SKM-1 (cell line): ENCODE results near the gene FGF22.
"Not testable (repeated sequence)": the region's sequence is repeated elsewhere in the genome, so short reads cannot be mapped to it uniquely, and the experiment has no call there.

Source experiments
- DNase-seq: peaks from one replicate; lab custom pipeline; 2025; ENCODE audit not compliant: unreplicated experiment; lab: John Stamatoyannopoulos, UW

Gene FGF22

GRCh38 chr19:658059-658839 lies 18.6 kb downstream of the FGF22 start:
- no peak for DNase-seq

DNA sequence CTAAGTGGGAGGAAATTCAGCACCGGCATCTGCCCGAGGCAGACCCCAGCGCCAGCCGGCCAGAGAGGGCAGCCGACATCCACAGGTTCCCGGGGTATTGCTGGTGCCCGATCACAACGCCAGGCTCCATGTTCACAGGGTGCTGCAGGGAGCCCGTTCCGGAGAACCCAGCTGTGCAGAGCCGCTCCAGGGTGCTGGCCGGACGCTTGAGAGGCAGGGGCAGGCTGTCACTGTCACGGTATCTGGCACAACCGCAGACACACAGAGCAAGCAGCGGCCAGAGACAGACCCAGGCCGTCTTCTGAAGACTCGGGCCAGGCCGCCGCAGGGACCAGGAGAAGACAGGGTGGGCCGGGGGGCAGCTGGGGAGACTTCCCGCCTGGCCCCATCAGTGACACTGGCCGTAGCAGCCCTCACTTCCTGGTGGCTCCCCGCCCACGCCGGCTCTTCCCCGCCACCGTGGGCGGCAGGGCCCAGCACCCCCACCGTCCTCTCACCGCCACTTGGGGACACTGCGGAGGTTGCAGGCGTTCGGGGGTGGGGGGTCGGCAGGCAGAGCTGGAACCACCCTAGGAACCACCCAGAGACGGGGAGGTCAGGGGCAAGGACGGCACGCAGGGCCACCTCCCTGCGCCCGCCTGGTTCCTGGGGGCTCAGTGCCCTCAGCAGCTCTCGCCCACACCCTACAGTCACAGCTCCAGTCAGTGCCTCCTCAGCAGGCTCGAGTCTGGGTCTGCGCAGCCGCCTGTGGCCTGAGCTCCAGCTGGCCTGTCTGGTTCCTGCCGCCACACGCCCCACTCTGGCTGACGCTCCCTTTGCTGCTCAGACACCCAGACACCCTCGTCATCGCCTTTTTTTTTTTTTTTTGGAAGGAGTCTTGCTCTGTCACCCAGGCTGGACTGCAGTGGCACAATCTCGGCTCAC lies 19.5 kb downstream of the FGF22 start:
- DNase-seq, result no peak

GRCh38 chr19:660793-661426 lies 21.2 kb downstream of the FGF22 start:
- no peak for DNase-seq

- no peak for DNase-seq
These were observed 21.9 kb downstream of the FGF22 start for GRCh38 chr19:661427-662196.

DNA sequence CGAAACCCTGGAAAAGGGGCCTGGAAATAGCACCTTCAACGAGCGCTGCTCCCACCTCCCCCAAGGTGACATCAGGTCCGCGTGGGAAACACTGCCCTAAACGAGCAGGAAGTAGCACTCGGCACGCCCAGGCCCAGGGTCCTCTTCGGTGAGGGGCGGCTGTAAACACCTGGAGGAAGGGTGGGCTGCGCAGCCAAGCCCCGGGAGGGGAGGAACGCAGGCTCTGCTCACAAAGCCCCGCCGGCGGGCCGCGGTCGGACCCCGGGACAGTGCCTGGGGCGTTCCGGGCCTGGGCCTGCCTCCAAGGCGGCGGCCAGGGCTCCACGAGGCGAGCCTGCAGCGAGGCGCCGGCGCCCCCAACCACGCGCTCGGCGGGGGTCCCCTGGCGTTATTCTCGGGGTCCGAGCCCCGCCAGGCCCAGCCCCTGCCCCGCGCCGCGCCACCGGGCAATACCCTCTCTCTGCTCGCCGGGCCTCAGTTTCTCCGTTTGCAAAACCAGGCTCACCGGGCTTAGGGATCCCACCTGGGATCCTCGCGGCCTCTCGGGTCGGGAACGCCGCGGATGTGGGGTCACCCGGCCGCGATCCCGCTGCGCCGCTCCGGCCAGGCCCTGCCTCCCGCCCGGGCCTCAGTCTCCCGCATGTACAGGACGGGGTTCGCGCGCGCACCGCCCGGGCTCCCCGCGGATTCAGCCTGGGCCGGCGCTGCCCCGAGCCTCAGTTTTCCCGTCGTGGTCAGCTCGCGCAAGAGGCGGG lies 22.7 kb downstream of the FGF22 start:
- no peak for DNase-seq

DNA sequence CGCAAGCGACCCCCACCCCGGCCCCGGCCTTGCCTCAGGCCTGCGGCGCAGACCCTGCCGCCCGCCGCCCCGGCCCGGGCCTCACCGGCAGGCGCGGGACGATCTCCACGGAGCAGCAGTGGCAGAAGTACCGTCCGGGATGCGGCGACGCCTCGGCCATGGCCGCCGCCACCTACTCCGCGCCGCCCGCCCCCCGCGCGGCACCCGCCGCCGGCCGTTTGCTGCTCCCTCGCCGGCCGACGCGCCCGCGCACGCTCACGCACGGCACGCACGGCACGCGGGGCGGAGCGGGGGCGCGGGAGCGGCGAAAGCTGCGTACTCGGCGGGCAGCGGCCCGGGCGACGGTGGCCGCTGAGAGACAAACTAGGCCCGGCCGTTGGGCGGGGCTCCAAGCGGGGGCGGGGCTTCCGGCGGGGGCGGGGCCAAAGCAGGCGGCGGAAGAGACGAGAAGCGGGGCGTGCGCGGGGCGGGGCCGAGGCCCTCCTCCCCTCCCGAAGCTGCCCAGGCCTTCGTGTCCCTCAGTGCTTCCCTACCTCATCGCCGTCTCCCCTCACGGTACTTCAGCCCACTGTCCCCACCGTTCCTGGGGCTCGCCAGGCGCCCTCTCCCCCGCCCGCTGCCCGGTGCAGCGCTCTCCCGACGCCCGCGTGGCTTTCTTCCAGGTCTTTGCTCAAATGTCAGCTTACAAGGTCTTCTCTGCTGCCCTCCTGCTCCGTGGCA lies 23.4 kb downstream of the FGF22 start, which contains the start of gene RNF126:
RNF126 (minus strand) TSS at position 253 of the 720 bp plus-strand sequence; CDS start at position 160, 93 bp downstream.
- peak; percentile 97 for DNase-seq

- no peak for DNase-seq
These were observed 24.0 kb downstream of the FGF22 start for GRCh38 chr19:663682-664117.

DNA sequence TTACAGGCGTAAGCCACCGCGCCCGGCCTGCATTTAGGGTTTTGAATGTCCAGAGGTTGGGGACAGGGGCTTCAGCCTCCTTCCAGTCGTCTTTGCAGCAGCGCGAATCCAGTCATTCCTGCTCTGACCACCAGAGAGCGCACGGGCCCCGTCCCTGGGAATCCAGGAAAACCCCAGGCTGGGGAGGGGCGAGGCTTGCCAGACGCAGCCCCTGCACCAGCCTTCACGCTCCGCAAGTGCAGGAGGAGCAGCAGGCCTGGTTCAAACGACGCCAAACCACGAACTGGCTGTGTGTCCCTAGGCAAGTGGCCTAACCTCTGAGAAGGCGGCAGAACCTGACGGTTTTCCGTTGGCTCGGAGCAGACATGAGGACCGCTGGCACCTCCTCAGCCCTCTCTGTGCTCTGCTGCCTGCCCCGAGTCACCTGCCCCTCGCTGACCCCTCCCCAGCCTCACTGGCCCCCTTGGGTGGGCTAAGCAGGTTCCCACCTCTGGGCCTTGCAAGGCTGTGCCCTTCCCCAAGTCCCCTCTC lies 25.3 kb downstream of the FGF22 start:
- DNase-seq, result peak; percentile 56

GRCh38 chr19:666985-667573 lies 27.4 kb downstream of the FGF22 start:
- not testable (repeated sequence) for DNase-seq

DNA sequence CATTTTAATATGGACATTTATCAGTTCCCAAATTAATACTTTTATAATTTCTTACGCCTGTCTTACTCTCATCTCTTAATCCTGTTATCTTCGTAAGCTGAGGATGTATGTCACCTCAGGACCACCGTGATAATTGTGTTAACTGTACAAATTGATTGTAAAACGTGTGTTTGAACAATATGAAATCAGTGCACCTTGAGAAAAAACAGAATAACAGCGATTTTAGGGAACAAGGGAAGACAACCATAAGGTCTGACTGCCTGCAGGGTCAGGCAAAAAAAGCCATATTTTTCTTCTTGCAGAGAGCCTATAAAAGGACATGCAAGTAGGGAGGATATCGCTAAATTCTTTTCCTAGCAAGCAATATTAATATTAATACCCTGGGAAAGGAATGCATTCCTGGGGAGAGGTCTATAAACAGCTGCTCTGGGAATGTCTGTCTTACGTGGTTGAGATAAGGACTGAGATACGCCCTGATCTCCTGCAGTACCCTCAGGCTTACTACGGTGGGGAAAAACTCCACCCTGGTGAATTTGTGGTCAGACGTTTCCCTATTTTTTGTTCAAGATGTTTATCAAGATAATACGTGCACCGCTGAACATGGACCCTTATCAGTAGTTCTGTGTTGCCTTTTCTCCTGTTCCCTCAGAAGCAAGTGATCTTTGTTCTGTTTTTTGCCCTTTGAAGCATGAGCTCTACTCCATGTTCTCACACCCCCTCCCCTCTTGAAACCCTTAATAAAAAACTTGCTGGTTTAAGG lies 29.2 kb downstream of the FGF22 start:
- DNase-seq, result not testable (repeated sequence)

GRCh38 chr19:670609-671075 lies 31.0 kb downstream of the FGF22 start:
- no peak for DNase-seq

GRCh38 chr19:674282-675151 lies 34.8 kb downstream of the FGF22 start:
- no peak for DNase-seq

DNA sequence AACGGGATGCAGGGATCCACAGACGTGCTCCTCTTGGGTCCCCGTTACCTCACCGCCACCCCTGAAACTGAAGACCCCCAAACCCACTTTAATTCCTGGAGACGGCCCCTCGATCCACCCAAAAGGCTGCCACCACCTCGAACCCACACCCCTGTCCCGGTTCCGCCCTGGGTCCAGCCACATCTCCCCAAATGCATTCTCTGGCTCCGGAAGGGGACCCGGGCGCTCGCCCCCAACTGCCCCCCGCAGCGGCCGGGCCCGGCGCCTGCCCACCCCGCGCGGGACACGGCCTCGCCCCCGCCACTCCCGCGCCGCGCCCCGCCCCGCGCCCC lies 36.3 kb downstream of the FGF22 start:
- no peak for DNase-seq

- DNase-seq, result no peak
These were observed 36.8 kb downstream of the FGF22 start, which contains the start of gene FSTL3 for GRCh38 chr19:676339-677105. Gene FSTL3 (plus strand): TSS chr19:676392. CDS start chr19:676424, 32 bp downstream.

DNA sequence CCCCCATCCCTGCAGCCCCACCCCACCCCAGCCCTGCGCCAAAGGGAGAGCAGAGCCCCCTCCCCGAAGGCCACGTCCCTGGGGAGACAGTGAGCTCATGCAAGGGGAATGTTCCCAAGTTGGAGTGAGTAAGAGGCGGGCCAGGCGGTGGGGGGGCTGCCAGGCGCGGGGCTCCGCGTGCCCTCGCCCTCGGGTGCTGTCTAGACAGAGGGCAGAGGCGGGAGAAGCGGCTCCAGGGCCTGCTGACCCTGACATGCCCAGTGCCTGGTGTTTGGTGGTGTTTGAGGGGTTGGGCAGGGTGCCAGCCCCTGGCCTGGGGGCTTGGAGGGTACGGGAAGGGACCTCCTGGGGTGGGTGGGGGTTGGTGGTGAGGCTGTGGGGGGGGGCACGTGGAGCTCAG lies 37.5 kb downstream of the FGF22 start:
- DNase-seq, result no peak
